GM12891 (cell line): ENCODE data around the gene CEP170B.
"Not testable (repeated sequence)": the region's sequence is repeated elsewhere in the genome, so short reads cannot be mapped to it uniquely, and the experiment has no call there.

Source experiments
- DNase-seq: peaks from one replicate; pipeline ENCODE4 v3.0.0; 2011; ENCODE audit warnings: low spot score; ENCODE audit not compliant: insufficient read length
- FAIRE-seq: peaks from 2 replicates; lab custom pipeline; 2011; peaks lifted over from hg19 to GRCh38; lab: Jason Lieb, UNC
- PAX5 ChIP-seq: IDR thresholded peaks from 2 replicates; pipeline ENCODE4 v1.6.1; 2011; ENCODE audit warnings: low read length, moderate library complexity, mild to moderate bottlenecking; ENCODE audit not compliant: insufficient read depth, severe bottlenecking
- POLR2A ChIP-seq: IDR thresholded peaks from 2 replicates; pipeline ENCODE4 v1.6.1; 2011; ENCODE audit warnings: low read depth, low read length, control low read depth
- POLR2AphosphoS5 ChIP-seq: IDR thresholded peaks from 2 replicates; pipeline ENCODE4 v1.6.1; 2011; ENCODE audit warnings: low read depth, low read length, control low read depth
- POU2F2 ChIP-seq: IDR thresholded peaks from 2 replicates; pipeline ENCODE4 v1.6.1; 2011; ENCODE audit warnings: low read depth, mild to moderate bottlenecking, control low read depth, low read length, moderate library complexity
- SPI1 ChIP-seq: IDR thresholded peaks from 2 replicates; pipeline ENCODE4 v1.6.1; 2011; ENCODE audit warnings: low read depth, low read length, control low read depth
- TAF1 ChIP-seq: IDR thresholded peaks from 2 replicates; pipeline ENCODE4 v1.6.1; 2011; ENCODE audit warnings: low read depth, low read length, control low read depth

The CEP170B gene

DNA sequence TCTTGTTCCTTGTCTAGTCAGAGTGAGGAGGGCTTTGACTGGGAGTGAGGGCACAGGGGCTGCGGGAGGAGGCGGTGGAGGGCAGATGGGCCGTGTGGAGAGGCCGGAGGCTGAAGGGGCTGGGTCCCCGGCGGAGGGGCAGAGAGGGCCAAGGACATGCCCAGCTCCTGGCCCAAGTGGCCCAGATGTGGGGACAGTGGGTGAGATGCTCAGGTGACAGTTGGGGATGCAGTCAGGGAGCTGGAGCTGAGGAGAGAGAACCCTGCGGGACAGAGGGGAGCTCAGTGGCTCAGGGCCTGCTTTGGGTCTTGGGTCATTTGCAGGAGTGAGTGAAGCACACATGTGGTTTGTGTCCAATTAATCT, 33.1 kb downstream of the CEP170B start:
- TF ChIP-seq TAF1, result no peak
- TF ChIP-seq POLR2AphosphoS5, result no peak
- no peak for TF ChIP-seq POLR2A
- no peak for TF ChIP-seq PAX5
- TF ChIP-seq SPI1, result no peak
- no peak for TF ChIP-seq POU2F2
- no peak for FAIRE-seq
- peak; percentile 9 for DNase-seq

DNA sequence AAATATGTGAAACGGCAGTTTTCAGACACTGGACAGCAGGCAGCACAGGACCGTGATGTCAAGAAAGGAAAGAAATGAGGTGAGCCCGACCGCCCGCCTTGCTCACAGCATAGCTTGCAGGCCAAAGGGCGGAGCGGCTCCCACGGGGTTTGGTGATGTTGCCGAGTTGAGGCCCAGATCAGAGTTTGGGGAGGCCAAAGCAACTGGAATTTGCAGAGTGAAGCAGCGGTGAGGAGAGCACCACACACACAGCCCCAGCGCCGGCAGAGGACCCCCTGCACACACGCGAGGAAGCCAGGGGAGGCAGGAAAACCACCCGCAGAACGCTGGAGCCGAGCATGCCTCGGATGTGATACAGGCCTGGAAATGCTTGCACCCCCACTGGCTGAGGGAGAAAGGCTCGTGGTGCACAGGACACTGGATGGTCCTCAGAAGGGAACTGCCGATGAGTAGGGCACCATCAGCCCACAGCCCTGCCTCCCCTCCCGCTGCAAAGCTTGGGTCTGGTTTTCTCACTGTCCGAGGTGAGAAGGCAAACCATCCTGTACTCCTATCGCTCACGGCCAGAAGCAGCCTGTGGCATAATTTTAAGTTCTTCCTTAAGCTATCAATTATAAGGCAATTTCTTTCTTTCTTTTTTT, 33.9 kb downstream of the CEP170B start:
- FAIRE-seq, result no peak
- DNase-seq, result no peak

DNA sequence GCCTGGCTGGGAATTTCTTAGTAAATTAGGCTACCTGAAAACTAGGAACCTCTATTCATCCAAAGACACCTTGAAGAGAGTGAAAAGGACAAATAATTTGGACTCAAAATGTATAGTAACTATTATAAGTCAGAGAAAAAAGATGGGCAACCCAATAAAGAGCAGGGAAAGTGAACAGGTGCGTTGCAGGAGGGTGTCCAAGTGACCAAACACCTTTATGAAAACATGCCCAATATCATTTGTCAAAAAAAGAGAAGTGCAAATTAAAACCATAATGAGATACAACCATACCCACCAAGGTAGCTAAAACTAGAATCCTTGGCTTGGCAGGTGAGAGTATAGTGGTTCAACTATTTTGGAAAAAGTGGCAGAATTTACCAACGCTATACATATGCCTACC, 34.7 kb downstream of the CEP170B start:
- DNase-seq (no peak), FAIRE-seq (no peak)
- peak; percentile 48; the same call in 1 of the 2 replicates for TF ChIP-seq SPI1
- no peak for TF ChIP-seq PAX5
- TF ChIP-seq POLR2AphosphoS5, result no peak

More for the DNA sequence above, 33.9 kb downstream of the CEP170B start:
- TF ChIP-seq SPI1, result no peak
- TF ChIP-seq POU2F2, result no peak
- TF ChIP-seq PAX5, result no peak
- no peak for TF ChIP-seq TAF1

DNA sequence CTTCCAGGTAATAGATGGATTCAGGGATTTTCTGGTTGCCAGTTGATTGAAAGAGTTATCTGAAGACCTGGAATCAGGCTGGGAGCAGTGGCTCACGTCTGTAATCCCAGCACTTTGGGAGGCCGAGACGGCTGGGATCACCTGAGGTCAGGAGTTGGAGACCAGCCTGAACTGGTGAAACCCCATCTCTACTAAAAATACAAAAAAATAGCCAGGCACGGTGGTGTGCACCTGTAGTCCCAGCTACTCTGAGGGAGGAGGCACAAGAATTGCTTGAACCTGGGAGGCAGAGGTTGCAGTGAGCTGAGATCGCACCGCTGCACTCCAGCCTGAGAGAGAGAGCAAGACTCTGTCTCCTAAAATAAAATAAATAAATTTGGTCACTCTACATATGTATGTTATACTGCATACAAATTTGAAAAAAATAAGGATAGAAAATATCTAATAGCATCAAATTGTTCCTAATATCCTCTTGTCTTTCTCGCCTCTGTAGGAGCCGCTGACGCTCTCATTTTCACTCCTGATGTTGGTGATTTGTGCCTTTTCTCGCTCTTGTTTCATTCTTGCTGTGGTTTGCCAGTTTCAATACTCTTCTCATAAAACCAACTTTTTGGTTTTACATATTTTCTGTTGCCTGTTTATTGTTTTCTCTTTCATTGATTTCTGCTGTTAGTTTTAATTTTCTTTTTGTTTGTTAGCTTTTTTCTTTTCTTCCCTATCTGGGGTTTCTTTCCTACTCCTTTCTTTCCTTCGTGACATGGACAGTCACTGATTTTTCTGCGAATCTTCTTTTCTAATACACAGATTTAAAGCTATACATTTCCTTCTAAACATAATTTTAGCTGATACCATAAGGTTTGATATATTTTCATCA, 35.8 kb downstream of the CEP170B start:
- no peak for FAIRE-seq

DNA sequence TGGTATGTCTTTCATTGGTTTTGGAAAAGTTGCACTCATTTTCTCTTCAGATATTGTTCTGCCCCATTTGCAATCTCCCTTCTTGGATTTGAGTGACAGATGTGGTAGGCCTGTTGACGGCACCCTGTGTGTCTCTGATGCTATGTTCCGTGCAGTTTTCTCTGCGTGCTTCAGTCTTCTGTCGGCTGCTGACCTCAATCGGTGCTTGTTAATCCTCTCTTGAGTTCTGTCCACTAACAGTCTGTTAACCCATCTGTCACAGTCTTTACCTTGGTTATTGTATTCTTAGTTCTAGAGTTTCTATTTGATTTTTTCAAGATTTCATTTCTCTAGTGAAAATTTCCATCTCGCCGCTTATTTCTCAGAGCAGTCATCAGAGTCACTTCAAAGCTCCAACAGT, 38.9 kb downstream of the CEP170B start:
- no peak for DNase-seq
- no peak for TF ChIP-seq SPI1
- TF ChIP-seq PAX5, result no peak
- no peak for TF ChIP-seq POLR2AphosphoS5
- no peak for TF ChIP-seq POU2F2
- no peak for TF ChIP-seq POLR2A
- TF ChIP-seq TAF1, result no peak
- FAIRE-seq, result no peak

More for the DNA sequence above, 35.8 kb downstream of the CEP170B start:
- DNase-seq, result peak; percentile 34
- TF ChIP-seq TAF1, result no peak
- TF ChIP-seq POLR2AphosphoS5, result no peak
- TF ChIP-seq SPI1, result no peak
- no peak for TF ChIP-seq PAX5
- TF ChIP-seq POU2F2, result no peak
- TF ChIP-seq POLR2A, result no peak

DNA sequence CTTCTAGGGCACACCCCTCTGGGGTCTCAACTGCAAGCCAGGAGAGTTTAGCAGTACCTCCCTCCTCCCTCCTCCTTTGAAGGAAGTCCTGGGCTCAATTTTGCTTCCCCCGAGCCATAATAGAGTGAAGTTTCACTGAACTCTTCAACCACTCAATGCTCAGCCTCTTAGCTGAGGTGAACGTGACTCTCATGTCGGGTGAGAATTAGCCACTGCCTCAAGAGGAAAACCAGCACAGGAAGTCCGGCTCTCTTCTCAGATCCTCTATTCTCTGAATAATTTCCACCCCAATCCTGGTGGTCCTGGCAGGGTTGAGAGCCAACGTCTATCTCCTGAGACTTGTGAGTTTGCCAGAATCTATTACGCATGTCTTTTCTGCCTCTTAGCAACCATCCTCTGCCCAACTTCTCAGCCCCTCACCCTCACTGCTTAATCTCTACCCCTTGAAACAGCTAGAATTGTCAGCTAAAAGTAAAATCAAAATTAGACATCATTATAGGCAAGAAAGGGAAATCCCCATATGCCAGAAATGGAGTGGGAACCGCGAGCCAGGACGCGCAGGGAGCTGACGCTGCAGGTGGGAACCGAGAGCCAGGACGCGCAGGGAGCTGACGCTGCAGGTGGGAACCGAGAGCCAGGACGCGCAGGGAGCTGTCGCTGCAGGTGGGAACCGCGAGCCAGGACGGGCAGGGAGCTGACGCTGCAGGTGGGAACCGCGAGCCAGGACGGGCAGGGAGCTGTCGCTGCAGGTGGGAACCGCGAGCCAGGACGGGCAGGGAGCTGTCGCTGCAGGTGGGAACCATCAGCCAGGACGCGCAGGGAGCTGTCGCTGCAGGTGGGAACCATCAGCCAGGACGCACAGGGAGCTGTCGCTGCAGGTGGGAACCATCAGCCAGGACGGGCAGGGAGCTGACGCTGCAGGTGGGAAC, 39.8 kb downstream of the CEP170B start:
- FAIRE-seq, result peak; percentile 51
- TF ChIP-seq SPI1, result peak; percentile 39
- not testable (repeated sequence) for DNase-seq

DNA sequence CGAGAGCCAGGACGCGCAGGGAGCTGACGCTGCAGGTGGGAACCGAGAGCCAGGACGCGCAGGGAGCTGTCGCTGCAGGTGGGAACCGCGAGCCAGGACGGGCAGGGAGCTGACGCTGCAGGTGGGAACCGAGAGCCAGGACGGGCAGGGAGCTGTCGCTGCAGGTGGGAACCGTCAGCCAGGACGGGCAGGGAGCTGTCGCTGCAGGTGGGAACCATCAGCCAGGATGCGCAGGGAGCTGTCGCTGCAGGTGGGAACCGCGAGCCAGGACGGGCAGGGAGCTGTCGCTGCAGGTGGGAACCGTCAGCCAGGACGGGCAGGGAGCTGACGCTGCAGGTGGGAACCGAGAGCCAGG, 40.5 kb downstream of the CEP170B start:
- not testable (repeated sequence) for FAIRE-seq, DNase-seq

DNA sequence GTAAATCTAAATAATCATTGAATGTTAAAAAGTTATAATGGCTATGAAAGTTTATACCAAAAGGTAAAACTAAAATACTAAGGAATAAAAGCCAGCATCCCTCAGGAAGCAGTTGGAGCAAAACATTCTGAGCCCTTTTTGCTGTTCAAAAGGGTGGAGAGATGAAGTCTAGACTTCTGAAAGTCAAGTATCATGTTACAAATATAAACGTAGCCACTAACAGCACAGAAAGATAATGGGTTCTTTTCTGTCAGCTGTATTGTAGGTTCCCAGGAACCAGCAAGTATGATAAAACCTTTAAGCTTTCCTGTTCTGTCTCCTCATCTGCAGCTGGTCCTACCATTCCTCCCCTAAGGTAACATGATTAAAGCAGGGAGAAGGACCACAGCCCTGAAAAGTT, 43.2 kb downstream of the CEP170B start:
- DNase-seq (no peak), FAIRE-seq (no peak)
- no peak for TF ChIP-seq POU2F2
- no peak for TF ChIP-seq POLR2A
- TF ChIP-seq SPI1, result no peak
- no peak for TF ChIP-seq POLR2AphosphoS5
- TF ChIP-seq PAX5, result no peak
- no peak for TF ChIP-seq TAF1

DNA sequence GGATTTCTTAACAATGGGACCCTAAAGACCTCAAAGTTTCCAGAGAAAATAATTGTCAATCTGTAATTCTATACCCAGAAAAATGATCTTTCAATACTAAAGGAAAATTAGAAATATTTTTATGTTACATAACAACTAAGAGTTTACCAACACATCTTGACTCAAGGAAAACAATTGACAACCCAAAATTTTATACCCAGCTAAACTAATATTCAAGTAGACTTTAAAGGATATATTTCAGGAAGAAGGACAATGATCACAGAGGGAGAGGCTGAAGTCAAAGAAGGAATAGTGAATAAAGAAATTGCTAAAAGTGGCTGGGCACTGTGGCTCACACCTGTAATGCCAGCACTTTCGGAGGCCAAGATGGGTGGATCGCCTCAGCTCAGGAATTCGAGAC, 47.0 kb downstream of the CEP170B start:
- TF ChIP-seq POU2F2 (no peak), POLR2A (no peak), POLR2AphosphoS5 (no peak), SPI1 (no peak), PAX5 (no peak), TAF1 (no peak)

DNA sequence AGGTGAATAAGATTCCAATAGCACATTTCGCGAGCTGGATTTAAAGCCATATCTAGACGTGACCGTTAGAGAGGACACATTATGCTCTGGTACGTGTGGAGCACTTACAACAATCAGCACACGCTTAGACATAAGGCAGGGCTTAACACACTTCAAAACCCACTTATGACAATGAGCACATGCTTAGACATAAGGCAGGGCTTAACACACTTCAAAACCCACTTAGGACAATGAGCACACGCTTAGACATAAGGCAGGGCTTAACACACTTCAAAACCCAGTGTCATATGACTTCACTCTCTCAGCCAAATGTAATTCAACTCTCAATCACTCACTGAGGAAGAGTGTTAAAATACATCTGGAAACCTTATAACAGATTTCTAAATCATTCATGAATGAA, 48.4 kb downstream of the CEP170B start:
- TF ChIP-seq POLR2AphosphoS5 (no peak), PAX5 (no peak), TAF1 (no peak), POU2F2 (no peak), SPI1 (no peak), POLR2A (no peak)
- no peak for FAIRE-seq
- no peak for DNase-seq

More for the DNA sequence above, 47.0 kb downstream of the CEP170B start:
- DNase-seq (no peak), FAIRE-seq (no peak)
